ENCODE results near the gene ITFG2.
"Not testable (repeated sequence)": the region's sequence is repeated elsewhere in the genome, so short reads cannot be mapped to it uniquely, and the experiment has no call there.

ITFG2 gene

GRCh38 chr12:2832550-2833127 is 20.2 kb downstream of the ITFG2 start:
- no peak for DNase-seq

DNA sequence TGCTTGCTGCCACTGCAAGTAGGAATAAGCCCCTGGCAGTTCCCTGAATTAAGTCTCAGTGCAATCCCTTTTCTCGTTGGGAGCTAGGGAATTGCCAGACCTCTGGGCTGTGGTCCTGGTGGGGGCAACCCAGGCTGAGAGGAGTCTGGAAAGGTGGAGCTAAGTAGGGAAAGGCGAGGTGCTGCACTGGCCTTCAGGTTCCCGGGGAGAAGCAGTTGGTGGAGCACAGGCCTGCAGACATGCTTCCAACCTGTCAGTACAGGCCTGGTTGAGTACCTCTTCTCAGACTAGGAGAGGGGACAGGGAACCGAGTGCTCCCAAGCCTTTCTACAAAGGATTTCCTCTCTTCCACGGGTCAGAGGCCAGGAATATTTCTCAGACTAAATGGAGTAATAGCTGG is 20.9 kb downstream of the ITFG2 start:
- DNase-seq = no peak

DNA sequence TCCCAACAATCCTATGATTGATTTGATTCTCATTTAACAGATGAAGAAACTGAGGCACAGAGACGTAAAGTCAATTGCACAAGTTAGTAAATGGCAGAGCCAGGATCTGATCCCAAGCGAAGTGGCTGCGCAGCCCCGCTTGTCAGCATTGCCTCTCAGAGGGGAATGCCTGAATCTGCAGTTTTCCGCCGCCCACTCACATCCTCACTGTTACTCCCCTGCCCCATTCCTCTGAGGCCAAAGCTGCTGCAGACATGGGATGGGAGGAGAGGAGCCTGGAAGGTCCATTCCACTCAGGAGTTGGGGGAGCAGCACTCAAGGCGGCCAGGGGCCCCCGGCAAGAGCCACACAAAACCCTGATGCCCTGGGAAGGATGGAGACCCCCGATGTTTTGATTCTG is 21.3 kb downstream of the ITFG2 start:
- DNase-seq = no peak

DNA sequence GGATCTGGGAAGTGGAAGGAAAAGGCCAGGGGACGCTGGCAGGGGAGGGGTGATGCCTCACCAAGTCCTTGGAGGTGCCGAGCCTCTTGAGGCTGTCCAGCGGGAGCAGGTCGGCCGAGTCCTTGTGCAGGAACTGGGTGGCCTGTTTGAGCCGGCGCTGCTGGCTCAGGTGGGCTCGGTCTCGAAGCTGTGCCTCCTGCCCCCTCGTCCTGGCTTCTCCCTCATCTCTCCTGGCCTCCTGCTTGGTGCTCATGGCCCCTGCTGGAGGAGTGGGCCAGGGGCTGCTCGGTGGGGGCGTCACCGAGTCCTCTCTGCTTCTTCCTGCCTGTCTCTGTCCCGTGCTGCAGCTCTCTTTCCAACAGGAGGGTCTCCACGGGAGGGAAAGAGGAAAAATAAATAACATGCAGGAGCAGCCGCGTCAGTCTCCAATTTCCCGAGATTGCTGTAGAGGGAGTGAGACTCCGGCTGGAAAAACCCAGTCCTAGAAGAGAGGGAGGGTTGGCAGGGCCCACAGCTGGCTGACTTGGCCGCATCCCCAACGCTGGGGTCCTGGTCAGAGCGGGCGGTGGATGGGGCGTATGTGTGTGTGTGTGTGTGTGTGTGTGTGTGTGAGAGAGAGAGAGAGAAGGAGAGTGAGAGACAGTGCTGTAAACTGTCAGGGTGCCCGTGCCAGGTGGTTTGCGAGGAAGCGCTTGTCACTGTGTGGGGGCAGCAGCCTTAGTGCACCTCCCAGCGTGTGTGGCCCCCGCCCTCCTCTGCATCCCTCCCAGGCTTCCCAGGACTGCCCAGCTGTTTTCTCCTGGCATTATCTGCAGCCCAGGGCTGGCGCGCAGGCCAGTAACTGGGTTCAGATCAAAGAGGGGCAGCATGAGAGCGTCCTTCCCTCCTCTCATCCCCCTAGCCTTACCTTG is 22.4 kb downstream of the ITFG2 start, which contains the start of gene NRIP2:
Gene NRIP2, minus strand, starts transcription at position 455 of the 911 bp plus-strand sequence. Its CDS starts 52 bp downstream, at position 403.
- DNase-seq = no peak

GRCh38 chr12:2835691-2836403 is 23.4 kb downstream of the ITFG2 start:
- DNase-seq = no peak

GRCh38 chr12:2836574-2836973 is 24.1 kb downstream of the ITFG2 start:
- no peak for DNase-seq

- no peak for DNase-seq
These were observed 28.7 kb downstream of the ITFG2 start for GRCh38 chr12:2841056-2841650.

DNA sequence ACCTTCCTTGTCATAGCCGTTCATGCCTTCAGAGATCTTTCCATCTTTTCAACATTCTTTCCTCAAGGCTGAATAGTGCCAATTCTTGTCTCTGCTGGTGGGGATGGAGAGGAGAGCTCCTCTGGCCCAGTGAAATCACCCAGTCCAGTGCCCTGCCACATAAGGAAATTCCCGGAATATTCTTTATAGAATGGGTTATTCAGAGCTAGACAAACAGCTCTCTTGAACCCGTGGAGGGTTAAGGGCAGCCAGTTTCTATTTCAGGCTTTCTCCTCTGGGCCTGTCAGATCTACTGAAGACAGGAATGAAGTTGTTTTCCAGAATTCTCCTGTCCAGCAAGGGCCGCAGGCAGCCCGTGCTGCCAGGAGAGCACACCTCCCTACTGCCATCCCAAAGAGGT is 30.5 kb downstream of the ITFG2 start:
- DNase-seq = no peak

GRCh38 chr12:2844786-2845185 is 32.3 kb downstream of the ITFG2 start:
- DNase-seq = no peak

DNA sequence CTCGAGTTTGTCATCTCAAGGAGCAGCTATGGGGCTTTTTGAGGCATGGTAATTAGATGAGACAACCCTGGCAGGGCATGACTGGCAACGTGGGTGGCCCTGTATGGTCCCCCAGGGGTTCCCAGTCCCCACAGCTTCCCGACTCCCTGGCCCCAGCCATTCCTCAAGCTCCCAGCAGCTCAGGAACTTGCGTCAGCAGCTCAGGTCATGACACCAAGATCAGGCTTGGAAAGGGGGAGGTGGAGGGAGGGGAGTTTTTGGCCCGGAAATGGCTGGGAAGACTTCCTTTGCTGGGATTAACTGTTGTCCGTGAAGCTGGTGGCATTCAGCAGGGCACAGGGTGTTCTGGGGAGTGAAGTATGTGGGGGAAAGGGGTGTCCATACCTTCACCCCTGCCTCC is 32.8 kb downstream of the ITFG2 start:
- DNase-seq = no peak

GRCh38 chr12:2851931-2852330 is 39.5 kb downstream of the ITFG2 start:
- no peak for DNase-seq

DNA sequence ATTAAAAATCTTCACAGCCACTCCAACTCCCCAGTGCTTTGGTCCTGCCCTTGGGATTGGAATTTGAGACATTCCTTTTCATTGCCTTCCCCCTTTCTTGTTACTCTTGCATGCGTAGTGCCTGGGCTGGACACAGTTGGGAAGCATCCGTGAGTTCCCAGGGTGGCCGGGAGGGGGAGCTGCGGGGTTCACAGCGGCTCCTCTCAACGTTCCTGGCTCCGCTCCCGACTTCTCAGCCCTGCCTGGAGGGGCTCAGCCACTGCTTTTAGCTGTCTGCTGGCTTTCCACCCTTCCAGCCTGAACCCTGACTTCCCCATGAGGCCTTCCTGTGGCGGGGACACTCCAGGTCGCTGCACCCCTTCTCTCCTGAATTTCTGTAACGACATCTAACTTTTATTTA is 41.2 kb downstream of the ITFG2 start:
- DNase-seq = peak; percentile 44

DNA sequence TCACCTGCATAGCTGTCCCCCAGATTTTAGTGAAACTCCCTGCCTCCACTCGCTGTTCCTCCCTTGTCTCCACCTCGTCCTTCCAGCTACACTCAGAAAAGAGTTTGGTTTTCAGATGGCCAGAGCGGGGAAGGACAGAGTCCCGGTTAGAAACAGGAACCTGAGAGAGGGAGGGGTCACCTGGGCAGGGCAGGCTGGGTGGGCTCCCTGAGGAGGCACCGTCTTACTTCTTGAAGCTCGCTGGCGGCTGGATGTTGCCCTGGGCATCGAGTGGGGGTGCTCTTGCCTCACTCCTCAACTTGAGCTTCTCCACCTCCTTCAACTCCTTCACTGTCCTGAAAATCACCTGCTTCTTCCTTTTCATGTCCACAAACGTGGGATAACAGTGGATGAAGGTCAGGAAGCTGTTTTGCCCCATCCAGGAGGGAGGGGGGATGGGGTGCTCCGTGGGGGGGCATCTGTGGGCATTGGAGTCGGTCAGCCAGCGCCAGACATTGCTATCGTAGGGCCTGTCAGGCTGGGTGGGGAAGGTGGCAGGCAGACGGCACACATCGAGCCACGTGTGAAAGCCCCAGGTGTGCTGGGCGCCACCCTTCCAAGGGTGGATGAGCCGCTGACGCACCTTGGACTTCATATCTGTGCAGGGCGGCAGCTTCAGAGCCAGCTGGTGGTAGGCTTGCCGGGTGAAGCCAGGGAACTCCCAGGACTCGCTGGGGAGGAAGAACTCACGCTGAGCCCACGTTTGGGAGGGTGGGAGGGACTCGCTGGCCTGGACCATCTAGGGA is 42.4 kb downstream of the ITFG2 start:
- no peak for DNase-seq

DNA sequence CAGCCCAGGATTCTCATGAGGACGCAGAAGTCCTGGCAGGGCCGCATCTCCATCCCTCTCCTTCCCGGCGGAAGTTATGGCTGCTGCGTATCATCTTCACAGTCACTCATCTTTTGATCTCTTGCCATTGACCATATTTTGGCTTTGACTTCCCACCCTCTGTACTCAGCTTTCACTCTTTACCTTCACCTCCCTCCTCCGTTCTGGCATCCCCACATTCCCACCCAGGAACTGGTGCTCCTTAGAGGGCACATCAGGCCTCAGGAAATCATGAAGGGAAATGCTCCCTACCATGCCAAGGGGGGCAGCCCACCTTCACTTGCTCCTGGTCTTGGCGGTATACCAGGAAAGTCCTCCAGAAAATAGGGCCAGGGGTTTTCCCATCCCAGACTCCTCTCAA is 43.1 kb downstream of the ITFG2 start:
- DNase-seq = no peak

GRCh38 chr12:2856051-2856450 is 43.6 kb downstream of the ITFG2 start:
- no peak for DNase-seq

GRCh38 chr12:2857021-2857431 is 44.6 kb downstream of the ITFG2 start, which contains the start of gene TEX52:
Gene TEX52 (minus strand): TSS chr12:2857039. CDS start chr12:2857026, 13 bp downstream.
- DNase-seq = no peak

- DNase-seq = no peak
These were observed 45.1 kb downstream of the ITFG2 start for GRCh38 chr12:2857576-2857975.

DNA sequence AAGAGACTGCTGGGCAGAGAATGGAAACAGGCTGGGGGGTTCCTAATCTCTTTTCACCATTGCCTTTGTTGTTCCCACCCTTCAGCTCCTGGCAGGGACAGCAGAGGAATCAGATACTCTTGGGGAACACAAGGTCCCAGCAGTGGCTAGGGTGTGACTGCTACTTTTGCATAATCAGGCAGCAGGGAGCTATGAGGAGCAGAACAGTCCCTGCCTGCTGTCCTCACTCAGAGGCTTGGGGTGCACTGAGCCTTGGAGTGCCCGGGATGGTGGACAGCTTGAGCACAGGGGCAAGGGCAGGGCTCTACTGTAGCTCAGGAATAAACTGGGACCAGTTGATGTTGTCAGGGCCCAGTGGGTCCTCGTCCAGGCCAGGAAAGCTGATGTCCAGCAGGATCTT is 45.9 kb downstream of the ITFG2 start:
- DNase-seq = no peak

- DNase-seq = no peak
These were observed 46.5 kb downstream of the ITFG2 start for GRCh38 chr12:2858944-2859421.

GRCh38 chr12:2860170-2860569 is 47.7 kb downstream of the ITFG2 start:
- no peak for DNase-seq

DNA sequence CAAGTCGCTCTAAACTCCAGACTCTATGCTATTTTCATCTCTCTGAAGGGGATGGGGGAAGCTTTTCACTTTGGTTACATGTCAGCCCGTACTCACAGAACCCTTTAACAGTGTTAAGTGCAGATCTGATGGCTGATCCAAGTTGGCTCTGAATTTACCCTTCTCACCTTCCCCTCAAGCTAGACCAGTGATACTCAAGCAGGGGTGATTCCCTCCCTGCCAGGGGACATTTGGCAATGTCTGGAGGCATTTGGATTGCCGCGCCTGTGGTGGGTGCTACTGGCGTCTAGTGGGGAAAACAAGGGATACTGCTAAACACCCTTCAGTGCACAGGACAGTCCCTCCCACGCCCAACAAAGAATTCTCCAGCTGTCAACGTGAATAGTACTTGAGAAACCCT is 50.4 kb downstream of the ITFG2 start:
- no peak for DNase-seq

GRCh38 chr12:2863402-2863801 is 50.9 kb downstream of the ITFG2 start:
- not testable (repeated sequence) for DNase-seq
